GM19023 (cell line): ENCODE results near the gene TUBB.
A peak's percentile ranks its signal among the peaks of the same experiment; 100 is the strongest.

ENCODE experiments used
- ATAC-seq: cut with Tn5 transposase; IDR thresholded peaks from one replicate; pipeline ENCODE4 v1.9.1; 2021; ENCODE audit warnings: mild to moderate bottlenecking, moderate library complexity; ENCODE audit not compliant: unreplicated experiment

TUBB gene

DNA sequence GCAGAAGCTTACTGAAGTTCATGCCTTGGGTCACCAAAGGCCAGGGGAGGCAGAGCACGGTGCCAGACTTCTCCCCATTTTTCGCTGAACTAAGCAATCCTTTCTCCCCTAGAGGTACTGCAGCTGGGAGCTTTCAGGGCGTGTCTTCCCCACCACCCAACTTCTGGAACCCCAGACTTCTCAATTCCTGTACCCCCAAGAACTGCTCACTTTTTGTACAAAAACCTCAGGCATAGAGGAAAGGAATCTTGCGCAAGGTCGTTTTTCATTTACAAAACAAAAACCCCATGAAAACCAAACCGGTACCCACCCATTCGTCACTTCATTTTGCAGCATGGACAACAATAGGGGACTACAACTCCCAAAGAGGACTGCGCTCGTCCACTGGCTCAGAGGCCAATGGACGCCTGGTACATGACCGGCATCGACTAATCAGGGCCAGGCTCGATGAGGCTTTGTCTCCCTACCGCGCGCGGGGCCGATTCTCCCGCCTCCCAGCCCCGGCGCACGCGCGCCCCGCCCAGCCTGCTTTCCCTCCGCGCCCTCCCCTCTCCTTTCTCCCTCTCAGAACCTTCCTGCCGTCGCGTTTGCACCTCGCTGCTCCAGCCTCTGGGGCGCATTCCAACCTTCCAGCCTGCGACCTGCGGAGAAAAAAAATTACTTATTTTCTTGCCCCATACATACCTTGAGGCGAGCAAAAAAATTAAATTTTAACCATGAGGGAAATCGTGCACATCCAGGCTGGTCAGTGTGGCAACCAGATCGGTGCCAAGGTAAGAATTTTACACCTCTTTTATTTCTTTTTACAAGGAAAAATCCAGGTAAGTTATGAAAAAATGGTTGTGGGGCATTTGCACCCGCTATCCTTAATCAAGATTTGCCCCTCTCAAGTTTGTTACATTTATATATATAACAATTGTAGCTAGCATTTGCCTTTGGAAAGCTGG, at the start of gene TUBB:
TUBB (plus strand) TSS at position 562 of the 947 bp plus-strand sequence; CDS start at position 717, 155 bp downstream.
- ATAC-seq: peak; percentile 26

DNA sequence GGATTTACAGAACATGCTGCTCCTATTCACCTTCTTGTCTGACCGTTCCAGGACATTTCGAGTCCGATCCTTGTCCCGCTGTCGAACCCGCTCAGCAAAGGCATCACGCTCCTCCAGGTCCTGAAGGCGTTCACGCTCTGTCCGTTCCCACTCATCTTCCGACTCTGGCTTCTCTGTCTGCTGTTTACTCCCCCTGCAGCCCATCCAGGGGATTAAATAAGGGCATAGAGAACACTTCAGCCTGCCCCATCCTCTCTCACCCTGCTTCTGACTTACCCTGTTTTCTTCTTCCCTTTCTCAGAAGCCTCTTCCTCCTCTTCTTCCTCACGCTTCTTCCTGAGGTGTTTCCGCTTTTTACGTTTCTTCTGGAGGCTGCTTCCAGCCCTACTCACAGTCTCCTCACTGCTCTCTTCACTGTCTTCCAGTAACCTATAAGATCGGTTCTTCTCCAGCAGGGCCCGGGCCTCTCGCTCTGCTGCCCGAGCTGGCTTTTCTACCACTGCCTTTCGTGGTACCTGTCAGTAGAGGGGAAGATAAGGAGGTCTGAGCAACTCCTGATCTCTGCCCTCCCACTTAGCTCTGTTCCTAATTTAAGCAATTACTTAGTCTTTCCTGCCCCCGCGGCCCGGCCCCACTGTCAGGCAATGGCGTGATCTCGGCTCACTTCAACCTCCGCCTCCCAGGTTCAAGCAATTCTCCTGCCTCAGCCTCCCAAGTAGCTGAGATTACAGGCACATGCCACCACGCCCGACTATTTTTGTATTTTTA, 49.2 kb upstream of the TUBB start:
- no peak for ATAC-seq

DNA sequence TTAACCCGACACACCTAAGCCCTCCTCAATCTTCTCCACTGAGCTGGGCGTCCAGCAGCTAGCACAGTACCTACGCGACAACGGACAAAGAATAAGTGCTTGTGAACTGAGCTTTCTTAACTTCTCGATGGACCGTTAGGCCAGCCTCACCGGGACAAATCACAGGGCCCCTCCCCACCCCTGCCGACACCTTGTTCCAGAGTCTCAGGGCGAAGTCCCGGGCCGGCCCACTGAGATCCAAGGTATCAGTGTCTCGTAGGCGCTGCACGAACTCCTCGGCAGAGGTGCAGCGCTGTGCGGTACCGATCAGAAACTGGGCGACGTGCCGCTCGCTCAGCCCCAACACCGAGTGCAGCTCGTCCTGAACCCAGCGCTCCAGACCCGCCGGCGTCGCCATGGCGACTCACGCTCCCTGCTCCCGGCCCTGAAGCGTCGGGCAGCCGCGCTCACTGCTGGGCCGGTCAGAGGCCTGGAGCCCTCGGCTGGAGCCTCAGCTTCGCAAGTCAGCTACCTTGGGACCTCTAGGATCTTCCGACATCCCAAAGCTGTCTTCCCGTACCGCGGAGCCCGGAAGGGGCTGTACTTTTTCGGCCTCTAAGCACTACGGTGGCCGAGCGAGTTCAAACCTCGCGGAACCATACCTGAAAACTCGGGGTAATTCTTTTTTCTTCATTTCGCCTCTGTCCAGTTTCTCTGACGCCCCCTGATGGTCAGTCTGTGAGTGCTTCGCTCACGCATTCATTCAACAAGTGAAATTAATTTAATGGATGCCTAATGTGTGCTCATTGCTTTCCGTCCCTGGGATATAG, 47.5 kb upstream of the TUBB start, which contains the start of gene DHX16:
DHX16 (minus strand) TSS at position 562 of the 809 bp plus-strand sequence; CDS start at position 397, 165 bp downstream.
- ATAC-seq: peak; percentile 56

DNA sequence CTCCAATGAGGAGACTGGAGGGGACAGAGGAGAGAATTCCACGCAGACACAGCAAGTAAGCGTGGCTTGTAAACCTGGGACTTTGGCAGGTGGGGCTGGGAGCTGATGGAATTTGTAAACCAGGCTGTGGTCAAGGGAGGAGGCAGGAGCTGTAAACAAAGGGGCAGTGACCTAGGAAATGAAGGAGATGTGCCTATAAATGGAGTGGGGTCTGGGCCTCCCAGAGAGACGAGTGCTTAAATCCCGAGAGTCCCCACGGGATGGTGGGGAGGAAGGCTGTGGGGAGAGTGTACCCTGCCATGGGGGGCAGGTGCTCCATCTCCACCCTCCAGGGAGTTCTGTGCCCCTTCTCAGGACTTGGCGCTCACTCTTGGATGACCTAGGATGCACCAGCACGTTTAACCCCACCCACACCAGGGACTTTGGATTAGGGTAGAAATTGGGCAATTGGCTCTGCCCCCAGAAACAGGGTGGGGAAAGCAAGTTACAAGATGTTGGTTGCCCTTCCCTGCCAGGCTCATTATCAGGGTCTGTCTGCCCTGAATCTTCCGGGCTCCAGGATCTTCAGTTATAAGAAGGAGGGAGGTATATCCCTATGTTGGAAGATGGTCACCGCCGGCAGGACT, 43.4 kb upstream of the TUBB start:
- ATAC-seq: no peak

DNA sequence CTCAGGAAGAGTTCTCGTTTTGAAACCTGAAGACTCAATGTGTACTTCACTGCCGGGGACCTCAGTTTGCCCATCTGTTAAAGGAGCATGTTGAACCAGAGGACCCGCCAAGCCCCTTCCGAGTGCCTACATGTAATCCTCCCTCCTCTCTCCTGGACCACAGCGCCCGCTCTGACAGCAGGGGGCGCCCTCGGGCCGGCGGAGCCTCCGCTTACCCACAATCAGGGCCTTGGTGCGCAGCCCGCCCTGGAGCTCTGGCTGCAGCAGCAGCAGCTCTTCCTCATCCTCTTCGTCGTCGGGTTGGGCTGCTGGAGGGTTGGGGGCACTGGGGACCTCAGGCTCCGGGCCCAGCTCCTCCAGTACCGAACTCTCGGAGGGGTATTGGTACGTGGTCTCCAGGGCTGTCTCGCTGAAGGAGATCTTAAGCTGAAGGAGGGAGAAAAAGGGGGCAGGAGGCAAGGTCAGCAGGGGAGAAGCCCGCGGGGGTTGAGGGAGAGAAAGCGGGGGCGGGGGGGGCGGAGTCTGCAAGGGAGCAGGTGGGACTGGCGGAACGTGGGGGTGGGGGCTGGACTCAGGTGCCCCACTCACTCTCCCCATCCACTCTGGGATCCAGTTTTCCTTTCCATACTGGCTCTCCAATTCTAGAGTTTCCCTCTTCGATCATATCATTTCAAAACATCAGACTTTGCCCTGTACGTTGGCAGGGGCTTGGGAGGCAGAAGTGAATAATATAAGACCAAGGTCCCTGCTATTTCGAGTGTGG, 41.0 kb upstream of the TUBB start:
- no peak for ATAC-seq

DNA sequence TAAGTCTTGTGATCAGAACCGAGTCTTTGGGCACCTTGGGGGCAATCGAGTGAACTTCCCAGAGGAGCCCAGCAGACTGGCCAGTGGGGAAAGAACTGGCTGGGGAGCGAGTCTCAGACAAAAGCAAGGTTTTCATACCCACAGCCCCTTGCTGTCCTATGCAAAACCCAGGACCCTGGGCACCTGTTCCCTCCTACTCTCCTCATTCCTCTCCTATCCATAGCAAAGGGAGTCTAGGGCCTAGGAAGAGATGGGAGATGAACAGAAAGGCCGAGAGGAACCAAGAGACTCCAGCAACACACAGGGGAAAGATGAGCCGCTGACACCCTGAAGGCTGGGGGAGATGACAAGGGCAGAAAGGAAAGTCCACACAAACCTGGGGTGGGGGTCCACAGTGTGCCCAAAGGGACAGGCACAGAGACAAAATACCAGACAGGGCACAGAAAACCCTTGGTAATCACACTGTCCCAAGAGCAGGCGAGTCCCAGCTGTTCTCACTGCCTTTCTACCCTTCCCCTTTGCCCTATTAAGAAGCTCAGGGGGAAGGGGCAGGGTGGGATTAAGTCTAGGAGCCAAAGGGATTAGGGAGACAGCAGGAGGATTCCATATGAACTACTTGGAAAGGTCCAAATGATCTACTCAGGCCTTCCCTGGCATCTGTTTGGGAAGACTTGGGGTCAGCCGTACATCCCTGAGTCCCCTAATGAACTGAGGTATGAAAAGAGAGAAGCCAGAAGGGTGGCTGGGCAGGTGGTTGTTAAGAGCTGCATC, 40.2 kb upstream of the TUBB start:
- no peak for ATAC-seq

DNA sequence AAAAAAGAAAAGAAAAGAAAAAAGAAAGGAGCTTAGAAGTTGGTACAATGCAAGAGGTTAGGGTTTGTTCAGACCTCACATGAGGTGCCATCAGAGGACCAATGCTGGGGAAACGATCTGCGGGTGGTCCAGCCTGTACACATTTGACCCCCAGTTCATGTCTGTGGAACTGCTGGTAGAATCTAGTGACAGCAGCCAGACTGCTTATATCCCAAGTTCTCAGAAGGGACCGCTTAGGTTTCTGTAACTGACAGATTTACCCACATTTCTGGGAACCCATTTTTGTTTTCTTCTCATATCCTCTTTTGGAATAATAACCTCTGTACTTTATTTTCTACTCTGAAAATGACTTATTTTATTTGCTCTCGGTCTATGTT, 38.4 kb upstream of the TUBB start:
- ATAC-seq: no peak

DNA sequence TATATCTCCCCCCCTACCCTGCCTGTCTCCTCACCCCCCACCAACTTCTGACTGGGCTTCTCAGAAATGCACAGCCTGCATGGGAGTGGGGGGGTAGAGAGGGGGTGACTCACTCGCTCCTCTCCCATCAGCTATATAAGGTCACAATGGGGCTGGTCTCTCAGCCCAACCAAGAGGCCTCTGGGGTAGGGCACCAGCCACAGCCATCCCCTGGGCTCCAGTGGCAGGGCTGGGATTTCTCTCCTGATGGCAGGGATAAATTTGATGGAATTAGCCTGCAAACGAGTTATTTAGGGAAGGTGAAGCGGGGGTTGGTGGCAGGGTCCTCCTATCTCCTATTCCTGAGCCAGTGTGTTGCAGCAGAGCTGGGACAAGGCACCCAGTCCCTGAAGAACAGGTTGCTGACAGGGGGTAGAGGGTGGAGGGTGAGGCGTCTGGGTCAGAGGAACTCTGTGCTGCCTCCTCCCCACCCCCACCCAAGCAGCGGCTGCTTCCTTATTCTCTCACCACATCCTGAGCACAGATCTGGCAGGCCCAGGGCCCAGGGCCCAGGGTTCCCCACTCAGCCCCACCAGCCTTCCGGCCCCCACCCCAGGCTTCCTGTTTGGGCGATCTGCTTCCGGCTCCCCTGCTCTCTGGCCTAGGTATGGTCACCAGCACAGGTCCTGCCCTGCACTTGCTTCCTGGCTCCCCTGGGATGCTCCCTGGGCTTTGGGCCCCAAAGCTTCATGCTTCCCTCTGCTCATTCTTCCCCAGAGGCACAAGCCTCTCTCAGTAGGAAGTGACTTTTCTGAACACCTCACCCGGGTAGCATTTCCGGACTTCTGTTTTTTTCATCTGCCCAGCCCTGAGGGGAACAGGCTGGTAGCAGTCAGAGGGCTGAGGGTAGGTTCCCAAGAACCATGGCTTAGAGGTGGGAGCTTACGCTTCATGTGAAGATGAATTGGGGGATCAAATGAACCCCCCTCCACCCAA, 37.7 kb upstream of the TUBB start:
- ATAC-seq: peak; percentile 38

DNA sequence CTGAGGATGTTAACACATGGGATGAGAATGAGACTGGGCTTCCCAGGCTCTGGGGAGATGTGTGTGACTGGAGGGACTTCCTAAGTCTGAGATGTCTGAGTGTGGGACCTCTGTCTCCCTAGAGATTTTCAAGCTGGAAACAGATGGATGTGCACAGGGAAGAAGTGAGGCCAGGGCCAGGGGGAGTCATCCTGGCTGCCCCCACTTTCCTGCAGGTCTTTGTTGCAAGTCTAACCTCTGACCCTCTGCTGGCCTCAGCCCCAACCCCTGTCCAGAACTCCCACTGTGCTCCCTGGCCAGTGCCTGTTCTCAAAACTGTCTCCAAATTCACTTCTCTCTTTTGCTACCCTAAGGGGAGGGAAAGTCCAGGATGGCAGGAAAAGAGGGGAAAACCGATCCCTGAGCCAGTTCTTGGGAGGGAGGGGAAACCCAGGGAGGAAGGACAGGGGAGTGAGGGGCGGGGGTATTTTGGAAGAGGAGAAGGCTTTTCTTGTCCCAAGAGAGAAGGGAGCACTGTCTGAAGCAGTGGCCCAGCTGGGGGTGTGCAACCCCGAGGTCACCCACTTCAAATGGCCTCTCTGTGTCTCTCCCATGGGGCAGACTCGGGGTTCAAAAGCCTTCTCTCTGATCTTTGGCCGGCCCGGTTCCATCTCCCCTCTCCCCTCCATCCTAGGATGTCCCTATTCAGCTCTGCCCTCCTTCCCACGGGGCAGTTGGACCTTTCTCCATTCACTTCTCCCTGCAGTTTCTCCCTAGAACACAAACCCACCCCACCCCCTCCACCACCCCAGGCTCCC, 36.8 kb upstream of the TUBB start:
- no peak for ATAC-seq

DNA sequence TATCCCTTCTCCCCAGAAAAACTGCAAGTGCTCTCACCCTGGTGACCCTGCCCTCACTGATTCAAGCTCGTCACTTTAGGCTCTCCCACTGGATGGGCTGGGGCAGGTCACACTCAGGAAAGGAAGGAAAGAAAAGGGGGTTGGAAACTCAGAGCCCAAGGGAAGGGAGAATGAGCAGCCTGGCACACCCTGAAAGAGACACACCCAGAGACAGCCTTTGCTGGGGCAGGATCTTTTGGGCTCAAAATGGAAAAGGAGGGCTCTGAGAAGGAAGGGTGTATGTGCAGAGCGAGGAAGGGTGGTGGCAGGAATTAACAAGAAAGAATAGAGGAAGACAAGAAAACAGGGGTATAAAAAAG, 36.2 kb upstream of the TUBB start:
- no peak for ATAC-seq

DNA sequence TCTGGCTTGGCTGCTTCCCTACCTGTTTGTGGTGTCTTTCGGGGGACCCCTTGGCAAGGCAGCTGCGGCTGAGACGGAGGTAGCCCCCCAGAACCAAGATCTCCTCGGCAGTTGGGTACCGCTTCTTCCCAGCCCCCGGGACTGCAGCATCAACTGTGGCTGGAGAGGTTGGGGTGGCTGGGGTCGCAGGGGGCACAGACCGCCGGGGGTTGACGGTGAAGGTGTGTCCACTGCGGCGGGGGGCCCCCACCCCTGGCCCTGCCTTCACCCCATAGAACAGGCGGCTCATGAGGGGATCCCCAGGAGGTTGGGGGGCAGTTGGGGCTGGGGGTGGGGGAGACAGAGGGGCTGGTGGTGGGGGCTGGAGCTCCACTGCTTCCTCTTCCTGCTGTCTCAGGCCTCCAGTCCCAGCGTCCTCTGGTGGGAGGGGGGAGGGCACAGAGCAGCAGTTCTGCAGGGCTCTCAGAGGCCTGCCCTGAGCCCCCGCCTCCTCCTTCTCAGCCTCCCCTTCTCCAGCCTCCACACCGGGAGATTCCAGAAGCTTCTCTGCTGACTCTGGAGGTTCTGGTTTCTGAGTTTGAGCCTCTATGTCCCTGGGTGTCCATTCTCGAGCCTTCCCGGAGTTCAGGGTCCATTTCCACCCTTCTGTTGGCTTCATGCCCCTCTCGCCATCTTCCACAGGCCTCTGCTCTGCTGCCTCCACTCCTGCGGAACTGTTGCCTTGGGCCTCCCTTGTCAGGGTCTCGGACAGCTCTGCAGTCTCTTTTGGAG, 35.6 kb upstream of the TUBB start:
- ATAC-seq: no peak

DNA sequence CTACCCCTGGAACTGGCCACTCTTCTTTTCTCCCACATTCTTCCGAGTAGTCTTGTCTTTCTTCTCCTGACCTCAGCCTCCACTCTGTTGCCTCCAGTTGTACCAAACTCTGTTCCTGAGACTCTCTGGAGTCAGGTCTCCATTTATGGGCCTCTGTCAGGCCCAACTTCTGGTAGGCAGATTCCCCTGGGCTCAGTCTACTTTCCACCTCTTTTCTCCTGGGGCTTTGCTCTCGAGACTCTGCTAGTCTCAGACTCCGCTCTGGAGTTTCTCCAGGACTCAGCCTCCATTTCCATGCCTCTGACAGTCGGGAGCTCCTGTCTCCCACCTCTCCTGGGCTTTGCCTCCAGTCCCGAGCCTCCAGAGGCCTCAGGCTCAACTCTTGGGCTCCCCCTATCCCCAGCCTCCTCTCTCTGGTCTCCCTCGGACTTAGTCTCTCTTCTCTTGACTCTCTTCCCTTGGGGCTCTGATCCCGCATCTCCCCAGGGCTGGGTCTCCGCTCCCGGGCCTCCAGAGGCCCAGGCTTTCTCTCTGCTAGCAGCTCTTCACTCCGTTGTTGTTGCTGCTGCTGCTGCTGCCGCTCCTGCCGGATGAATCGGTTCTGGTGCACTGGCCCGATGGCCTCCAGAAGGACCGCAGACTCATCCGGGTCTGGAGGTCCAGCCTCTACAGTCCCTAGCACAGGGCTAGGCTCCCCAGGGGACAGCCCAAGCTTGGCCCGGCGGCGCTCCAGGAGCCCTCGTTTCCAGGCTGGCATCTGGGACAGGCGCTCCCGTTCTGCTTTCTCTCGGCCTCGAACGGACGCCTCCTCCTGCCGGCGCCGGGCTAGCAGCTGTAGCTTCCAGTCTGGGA, 34.8 kb upstream of the TUBB start:
- no peak for ATAC-seq

DNA sequence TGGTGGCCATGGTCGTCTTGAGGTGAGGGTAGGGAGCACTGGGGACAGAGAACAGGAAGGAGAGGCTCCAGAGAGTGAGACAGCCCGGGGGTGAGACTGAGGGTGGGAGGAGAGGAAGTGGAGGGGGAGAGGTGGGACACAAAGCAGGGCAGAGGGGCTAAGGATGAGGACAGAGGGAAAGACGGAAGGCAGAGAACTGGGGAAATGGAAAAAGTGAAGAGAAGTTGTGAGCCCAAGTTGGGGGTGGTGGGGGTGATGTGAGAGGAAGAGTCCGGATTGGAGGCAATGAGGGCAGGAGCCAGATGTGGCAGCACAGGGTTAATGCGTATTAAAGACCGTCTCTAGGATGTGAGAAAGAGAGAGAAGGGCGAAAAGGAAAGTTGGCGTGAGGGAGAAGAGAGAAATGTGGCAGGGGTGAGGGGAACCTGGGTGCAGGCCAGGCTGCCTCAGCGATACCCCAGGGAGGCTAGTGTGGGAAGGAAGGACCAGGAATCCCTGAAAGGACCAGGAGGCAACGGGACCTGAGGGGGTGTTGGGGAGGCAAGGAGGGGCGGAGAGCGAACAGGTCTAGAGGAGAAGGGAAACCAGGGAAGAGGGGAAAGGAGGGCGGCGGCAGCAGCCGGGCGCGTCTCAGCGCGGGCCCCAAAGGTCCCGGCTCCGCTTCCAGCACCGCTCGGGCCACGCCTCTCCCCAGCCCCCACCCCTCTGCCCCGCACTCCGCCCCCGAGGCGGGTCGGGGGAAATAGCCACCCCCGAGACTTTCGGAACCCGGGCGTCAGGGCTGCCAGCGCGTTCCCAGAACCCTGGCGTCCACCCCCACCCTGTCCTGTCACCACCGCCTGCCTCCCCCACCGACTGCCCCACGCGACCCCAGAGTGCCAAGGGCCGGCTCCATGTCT, 33.9 kb upstream of the TUBB start, which contains the start of gene PPP1R18:
PPP1R18 (minus strand) TSS at position 637 of the 899 bp plus-strand sequence; CDS start at position 10, 627 bp downstream.
- peak; percentile 14 for ATAC-seq

DNA sequence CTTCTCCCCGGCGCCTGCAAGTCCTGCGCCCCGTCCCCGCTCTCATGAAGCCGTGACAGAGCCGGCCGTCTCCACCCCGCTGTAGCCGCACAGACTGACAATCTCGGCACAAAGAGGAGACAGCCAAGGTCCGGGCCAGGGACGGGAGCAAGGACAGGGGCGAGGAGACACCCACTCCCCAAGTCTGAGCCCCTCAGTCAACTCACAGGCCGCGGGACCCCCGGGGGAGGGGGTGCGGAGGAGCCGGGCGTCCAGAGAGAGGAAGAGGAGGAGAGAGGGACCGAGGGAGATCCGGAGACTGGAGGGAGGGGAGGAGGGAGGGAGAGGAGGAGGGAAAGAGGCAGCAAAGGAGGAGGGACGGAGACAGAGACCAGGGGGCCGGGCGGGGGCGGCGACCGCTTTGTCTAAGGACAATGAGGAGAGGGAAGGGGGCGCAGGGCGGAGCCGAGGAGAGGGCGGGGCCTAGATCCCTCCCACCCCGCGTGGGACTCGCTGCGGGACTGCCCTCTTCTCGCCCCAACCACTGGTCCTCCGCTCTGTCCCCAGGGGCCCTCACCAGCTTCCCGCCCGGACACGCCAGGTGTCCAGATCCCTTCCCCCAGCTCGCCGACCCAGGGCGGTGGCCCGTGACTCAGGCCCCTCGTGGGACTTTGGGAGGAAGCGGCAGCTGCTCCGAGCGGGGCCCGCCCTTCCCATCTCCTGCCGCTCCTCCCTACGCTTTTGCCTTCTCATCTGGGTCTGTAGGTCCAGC, 33.1 kb upstream of the TUBB start:
- ATAC-seq: peak; percentile 52
